Subcutaneous adipose tissue (tissue), 4 donors: ENCODE results near the gene ORC6. TPM values are rescaled to one million over a fixed set of nuclear protein-coding genes. Genes with fewer than 3 reads are reported as not detected.

Experiments used
- total RNA-seq, 4 donors: library from RNA; depleted of rRNA; stranded (reverse); fragments of >200 nt; gene quantifications; one replicate each; pipeline ENCODE4 v1.1.0, GENCODE V29; 2016
- TF ChIP-seq, protein P1 (sequence below): fragments of 450-650 bp; IDR thresholded peaks from one replicate; pipeline ENCODE4 v1.5.1; 2016; ENCODE audit warnings: low read depth, mild to moderate bottlenecking, control low read depth, antibody characterized with exemption, moderate library complexity

The ORC6 gene
- total RNA-seq, 4 donors from 2014 or later, result 1.1 to 2.4 (median 2.0) TPM

DNA sequence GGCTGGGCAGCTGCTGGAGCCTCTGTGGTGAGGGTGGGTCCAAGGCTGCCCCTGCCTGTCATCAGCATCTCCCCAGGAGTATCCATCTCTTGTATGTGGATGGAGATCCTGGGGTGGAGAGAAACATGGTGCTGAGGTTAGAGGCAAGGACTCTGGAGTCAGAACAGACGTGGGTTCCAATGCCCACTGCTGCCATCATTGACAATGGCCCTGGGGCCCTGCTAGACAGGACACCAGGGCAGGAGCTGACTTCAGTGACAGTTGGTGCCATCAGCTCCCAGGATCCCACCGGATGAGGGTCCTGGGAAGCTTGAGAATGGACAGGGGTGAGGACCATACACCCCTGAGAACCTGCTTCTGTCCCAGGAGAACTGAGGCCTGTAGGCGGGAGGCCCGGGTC is 43.1 kb downstream of the ORC6 start:
- TF ChIP-seq, protein P1, sequence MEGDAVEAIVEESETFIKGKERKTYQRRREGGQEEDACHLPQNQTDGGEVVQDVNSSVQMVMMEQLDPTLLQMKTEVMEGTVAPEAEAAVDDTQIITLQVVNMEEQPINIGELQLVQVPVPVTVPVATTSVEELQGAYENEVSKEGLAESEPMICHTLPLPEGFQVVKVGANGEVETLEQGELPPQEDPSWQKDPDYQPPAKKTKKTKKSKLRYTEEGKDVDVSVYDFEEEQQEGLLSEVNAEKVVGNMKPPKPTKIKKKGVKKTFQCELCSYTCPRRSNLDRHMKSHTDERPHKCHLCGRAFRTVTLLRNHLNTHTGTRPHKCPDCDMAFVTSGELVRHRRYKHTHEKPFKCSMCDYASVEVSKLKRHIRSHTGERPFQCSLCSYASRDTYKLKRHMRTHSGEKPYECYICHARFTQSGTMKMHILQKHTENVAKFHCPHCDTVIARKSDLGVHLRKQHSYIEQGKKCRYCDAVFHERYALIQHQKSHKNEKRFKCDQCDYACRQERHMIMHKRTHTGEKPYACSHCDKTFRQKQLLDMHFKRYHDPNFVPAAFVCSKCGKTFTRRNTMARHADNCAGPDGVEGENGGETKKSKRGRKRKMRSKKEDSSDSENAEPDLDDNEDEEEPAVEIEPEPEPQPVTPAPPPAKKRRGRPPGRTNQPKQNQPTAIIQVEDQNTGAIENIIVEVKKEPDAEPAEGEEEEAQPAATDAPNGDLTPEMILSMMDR, result no peak

- TF ChIP-seq, protein P1, result no peak
Measured at GRCh38 chr16:46733319-46733830, 43.9 kb downstream of the ORC6 start.

DNA sequence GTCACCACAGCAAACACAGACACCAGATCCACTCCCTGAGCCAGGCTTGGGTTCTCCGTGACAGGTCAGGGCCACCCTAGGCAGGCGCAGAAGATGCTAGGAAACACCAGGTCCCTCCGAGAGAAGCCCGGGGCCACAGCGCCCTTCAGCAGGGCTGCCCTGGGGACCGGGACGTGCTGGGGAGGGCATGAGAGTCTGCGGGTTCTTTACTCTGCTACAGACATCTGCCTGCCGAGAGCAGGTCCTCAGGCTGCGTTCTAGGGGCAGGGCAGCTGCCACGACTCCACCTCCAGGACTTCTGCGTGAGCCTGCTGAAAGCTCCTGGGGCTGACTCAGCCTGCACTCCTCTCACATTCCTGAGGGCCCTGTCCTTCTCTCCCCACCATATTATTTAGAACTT is 47.2 kb downstream of the ORC6 start:
- TF ChIP-seq, protein P1, result no peak

DNA sequence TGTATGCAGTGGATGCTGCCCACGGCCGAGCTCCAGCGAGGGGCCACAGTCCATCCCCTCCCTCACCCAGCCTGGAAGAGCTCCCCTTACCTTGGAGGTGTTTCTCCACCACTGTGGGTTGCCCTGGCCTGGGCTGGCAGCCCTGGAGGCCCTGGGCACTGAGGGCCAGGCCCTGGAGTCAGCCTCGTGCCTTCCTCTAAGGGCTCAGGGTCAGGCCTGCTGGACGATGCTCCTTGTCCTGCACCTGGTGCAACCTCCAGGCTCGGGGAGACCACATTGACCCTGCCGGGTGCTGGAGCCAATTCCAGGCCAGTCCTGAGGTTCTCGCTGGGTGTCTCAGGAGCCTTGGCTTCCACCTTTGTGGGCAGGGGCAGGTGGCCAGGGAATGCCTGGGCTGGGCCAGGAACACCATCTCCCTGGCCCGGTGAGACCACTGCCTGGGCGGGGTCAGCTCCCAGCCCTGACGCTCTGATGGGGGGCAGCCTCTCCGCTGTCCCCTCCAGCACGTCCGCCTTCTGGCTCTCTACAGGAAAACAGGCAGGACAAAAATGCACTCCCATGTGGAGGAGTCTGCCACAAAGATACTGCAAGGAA is 48.3 kb downstream of the ORC6 start:
- TF ChIP-seq, protein P1, result no peak

- TF ChIP-seq, protein P1, result no peak
Measured at GRCh38 chr16:46739934-46740333, 50.5 kb downstream of the ORC6 start.

DNA sequence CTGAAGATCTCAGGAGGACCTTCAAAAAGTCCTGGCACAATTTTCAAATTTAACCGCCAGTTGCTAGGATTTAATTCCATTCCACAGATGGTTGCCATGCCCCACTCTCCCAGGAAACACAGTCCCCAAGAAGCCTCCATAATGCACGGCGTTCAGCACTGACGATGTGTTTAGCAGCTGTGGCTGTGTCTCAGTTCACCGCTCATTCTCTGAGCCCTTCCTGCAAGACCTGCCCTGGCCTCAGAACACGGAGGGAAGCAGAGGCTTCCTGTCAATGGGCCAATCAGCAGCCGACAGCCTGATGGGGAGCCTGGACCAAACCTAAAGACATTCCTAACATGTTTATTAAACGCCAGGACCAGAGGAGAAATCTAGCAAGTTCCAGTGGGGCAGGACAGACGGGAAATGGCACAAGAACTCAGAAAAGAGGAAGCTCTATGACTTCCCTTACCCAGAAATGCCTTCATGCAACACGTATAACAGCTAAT is 53.8 kb downstream of the ORC6 start:
- TF ChIP-seq, protein P1, result no peak

DNA sequence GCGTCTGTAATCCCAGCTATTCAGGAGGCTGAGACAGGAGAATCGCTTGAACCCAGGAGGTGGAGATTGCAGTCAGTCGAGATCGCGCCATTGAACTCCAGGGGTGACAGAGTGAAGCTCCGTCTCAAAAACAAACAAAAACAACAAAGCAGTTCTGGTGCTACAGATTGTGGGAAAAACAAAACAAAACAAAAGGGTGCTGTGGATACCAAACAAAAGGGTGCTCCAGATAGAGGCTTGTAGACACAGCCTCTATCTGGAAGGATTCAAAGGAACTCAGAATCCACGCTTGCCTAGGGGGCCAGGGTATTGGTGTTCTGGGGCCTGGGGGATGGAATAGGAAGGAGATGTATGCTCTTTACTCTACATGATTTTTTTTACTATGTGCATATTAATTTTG is 56.2 kb downstream of the ORC6 start:
- TF ChIP-seq, protein P1, result no peak
